ENCODE measurements around the gene LASP1.
"Not testable (repeated sequence)": the region's sequence is repeated elsewhere in the genome, so short reads cannot be mapped to it uniquely, and the experiment has no call there.

Gene LASP1

GRCh38 chr17:38869526-38870258 lies at the start of gene LASP1:
TSS of gene LASP1 (plus strand) at chr17:38870058. CDS start at chr17:38870190, 132 bp downstream.
- DNase-seq, result peak; percentile 97

- DNase-seq, result peak; percentile 95
Observed at GRCh38 chr17:38824899-38825761, 44.7 kb upstream of the LASP1 start, which contains the start of gene CWC25. TSS of gene CWC25 (minus strand) at chr17:38825321. CDS start at chr17:38825183, 138 bp downstream.

GRCh38 chr17:38825762-38826247 lies 44.1 kb upstream of the LASP1 start:
- DNase-seq, result no peak

GRCh38 chr17:38844261-38844757 lies 25.5 kb upstream of the LASP1 start:
- DNase-seq, result peak; percentile 27

GRCh38 chr17:38848557-38848891 lies 21.3 kb upstream of the LASP1 start:
- DNase-seq, result no peak

- DNase-seq, result no peak
Observed at GRCh38 chr17:38848939-38849605, 20.8 kb upstream of the LASP1 start.

GRCh38 chr17:38850374-38850773 lies 19.5 kb upstream of the LASP1 start:
- DNase-seq, result no peak

- no peak for DNase-seq
Observed at GRCh38 chr17:38851434-38851833, 18.4 kb upstream of the LASP1 start.

GRCh38 chr17:38852771-38853291 lies 17.0 kb upstream of the LASP1 start:
- DNase-seq, result no peak

- peak; percentile 99 for DNase-seq
Observed at GRCh38 chr17:38853292-38854219, 16.3 kb upstream of the LASP1 start, which contains the start of gene RPL23. TSS of gene RPL23 (minus strand) at chr17:38853721. CDS start at chr17:38853710, 11 bp downstream.

- DNase-seq, result not testable (repeated sequence)
Observed at GRCh38 chr17:38855101-38855714, 14.7 kb upstream of the LASP1 start.

- DNase-seq, result no peak
Observed at GRCh38 chr17:38857271-38857670, 12.6 kb upstream of the LASP1 start.

GRCh38 chr17:38861399-38861843 lies 8.4 kb upstream of the LASP1 start:
- DNase-seq, result peak; percentile 35

GRCh38 chr17:38864636-38865398 lies 5.0 kb upstream of the LASP1 start:
- no peak for DNase-seq

GRCh38 chr17:38867179-38867967 lies 2.5 kb upstream of the LASP1 start:
- DNase-seq, result peak; percentile 80

- DNase-seq, result no peak
Observed at GRCh38 chr17:38867968-38868816, 1.7 kb upstream of the LASP1 start.

- peak; percentile 85 for DNase-seq
Observed at GRCh38 chr17:38868817-38869525, 887 bp upstream of the LASP1 start.

All from NCI-H774 (cell line).